Astrocyte of the spinal cord (primary cell): ENCODE data around the gene WDR62.
A peak's percentile ranks its signal among the peaks of the same experiment; 100 is the strongest.

ENCODE experiments used
- DNase-seq: peaks from one replicate; pipeline ENCODE4 v3.0.0; 2011; ENCODE audit warnings: low read depth, low spot score
- H3K4me3 ChIP-seq: 2 replicates; pipeline ENCODE4 v1.5.1; 2011; ENCODE audit warnings: low read depth, mild to moderate bottlenecking, low read length, moderate library complexity
- CTCF ChIP-seq: IDR thresholded peaks from 2 replicates; pipeline ENCODE4 v1.5.1; 2012; ENCODE audit warnings: low read depth, mild to moderate bottlenecking, low read length, inconsistent platforms
- in situ Hi-C: cut with HindIII; loops from 2 replicates; pipeline ENCODE4 v1.10.0; 2017; ENCODE audit warnings: low sequenced_read_pairs

Gene WDR62

GRCh38 chr19:36149673-36150406, 95.1 kb downstream of the WDR62 start:
- no peak overlapping the region for H3K4me3 ChIP-seq
- TF ChIP-seq CTCF = no peak
- in situ Hi-C loops = no loop called here
- DNase-seq = no peak

- in situ Hi-C loops = no loop called here
- no peak overlapping the region for H3K4me3 ChIP-seq
- no peak for DNase-seq
- TF ChIP-seq CTCF = no peak
These were observed 95.9 kb downstream of the WDR62 start for GRCh38 chr19:36150586-36150985.

DNA sequence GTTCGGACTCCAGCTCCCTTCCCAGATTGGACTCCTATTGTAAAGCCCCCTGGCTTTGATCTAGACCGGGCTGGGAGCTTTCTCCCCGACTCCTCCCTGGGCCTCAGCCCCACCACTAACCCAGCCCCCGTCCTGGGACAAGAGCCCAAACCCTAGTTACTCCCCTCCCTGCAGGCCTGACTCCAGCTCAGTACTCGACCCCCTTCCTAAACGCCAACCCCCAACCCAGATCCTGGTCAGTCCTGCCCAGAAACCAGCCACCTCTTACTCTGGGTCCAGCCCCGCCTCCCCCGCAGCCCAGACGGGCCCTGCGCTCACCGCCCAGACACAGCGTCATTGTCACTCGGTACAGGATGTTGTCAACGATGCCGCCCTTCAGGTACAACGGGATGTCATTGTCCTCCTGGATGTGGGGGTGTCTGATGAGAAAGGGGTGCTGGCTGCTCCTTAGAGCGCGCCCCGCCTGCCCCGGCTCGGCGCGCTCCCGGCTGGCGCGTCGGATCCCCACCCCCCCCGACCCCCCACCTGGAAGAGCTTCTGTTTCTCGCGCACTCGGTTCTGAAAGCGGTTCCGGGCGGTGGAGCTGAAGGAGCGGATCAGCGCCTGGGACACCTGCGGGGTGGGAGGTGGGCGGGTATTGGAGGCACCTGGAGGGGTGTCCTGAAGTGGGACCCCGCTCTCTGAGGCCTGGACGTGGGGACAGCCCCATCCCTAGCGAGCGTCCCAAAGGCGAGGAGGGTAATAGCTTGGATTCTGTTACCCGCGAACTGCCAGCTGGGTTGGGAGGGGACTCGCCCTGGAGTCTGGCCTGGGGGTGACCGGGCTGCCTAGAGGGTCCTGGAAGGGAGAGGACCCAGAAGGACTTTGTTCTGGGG, 96.7 kb downstream of the WDR62 start:
- DNase-seq = no peak
- in situ Hi-C loops = no loop called here
- peak overlapping the region; percentile 26 for H3K4me3 ChIP-seq
- TF ChIP-seq CTCF = no peak

GRCh38 chr19:36152019-36152351, 97.3 kb downstream of the WDR62 start:
- peak overlapping the region; percentile 26 for H3K4me3 ChIP-seq
- no peak for TF ChIP-seq CTCF
- no peak for DNase-seq
- in situ Hi-C loops = no loop called here

- H3K4me3 ChIP-seq = peak within 1 kb of the TSS; percentile 26
- TF ChIP-seq CTCF = no peak
- in situ Hi-C loops = no loop called here
- DNase-seq = peak; percentile 18
These were observed 97.8 kb downstream of the WDR62 start, which contains the start of gene COX7A1 for GRCh38 chr19:36152352-36153091. TSS of gene COX7A1 (minus strand) at chr19:36152447. CDS start at chr19:36152407, 40 bp downstream.

DNA sequence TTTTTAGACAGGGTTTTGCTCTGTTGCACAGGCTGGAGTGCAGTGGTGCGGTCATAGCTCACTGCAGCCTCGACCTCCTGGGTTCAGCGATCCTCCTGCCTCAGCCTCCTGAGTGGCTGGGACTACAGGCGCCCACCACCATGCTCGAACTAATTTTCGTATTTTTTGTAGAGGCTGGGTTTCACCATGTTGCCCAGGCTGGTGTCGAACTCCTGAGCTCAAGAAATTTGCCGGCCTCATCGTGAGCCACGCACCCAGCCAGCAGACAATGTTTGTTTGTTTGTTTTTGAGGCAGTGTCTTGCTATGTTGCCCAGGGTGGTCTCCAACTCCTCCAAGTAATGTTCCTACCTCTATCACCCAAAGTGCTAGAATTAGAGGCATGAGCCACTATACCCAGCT, 98.4 kb downstream of the WDR62 start:
- DNase-seq = no peak
- in situ Hi-C loops = no loop called here
- TF ChIP-seq CTCF = no peak
- H3K4me3 ChIP-seq = no peak overlapping the region
